Adipose tissue (tissue), 3 donors: ENCODE measurements around the gene COX7A2. TPM values are rescaled to one million over a fixed set of nuclear protein-coding genes. Genes with fewer than 3 reads are reported as not detected.

Experiments used
- H3K27ac ChIP-seq: one replicate; pipeline ENCODE4 v1.5.1; 2013; ENCODE audit warnings: low read depth, low read length
- WGBS, 3 donors: extraction: QIAGEN DNeasy Blood & Tissue Kit; methylation state at CpG; one replicate each; pipeline ENCODE4 v1.1.7; 2013; 5-methylcytosine and 5-hydroxymethylcytosine counted together
- polyA plus RNA-seq, 3 donors: library from polyadenylated mRNA; stranded (reverse); fragments of 200-250 nt; gene quantifications; one replicate each; pipeline ENCODE4 v1.2.3, GENCODE V29; 2013
- donor health status: healthy with polysubstance abuse.
- donor health status: Bipolar disorder and iron deficiency.
- donor health status: healthy.

The COX7A2 gene
- 100 to 1,000 TPM; 238 to 572 (median 462) TPM for polyA plus RNA-seq

DNA sequence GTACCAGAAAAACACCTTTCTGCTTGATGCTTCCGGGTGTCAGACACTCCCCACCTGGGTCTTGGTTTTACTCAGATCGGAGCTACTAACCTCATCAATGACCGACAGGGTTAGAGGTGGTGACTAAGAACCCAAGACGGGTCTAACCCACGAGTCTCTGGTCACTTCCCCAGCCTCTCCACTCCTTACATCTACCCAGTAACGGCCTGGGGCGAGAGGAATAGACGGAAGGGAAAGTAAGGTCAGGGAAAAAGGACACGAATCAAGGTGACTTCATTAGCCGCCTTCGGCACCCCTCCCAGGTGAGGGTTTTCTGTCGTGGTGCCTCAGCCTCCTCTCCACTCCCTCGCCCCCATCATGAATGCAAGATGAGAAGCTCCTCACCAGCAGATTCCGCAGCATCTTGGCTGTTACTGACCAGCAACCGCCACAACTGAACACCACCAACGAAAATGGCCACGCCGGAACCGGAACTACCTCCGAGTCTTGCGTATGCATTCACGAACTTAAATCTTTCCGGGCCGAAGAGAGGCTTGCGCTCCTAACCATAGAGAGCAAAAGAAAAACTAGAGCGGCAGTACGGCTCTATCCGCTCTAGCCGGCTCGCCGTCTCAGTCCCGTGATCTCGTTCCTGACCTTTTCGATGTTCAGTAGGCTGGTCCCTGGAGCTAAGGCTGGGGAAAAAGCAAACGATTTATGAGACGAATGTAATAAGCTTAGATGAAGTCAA, at the start of gene COX7A2:
Gene COX7A2 (minus strand): TSS at position 469 of the 730 bp plus-strand sequence. CDS start 67 bp downstream, at position 402.
- 0% methylated on average over 36 of the region's 36 CpGs for WGBS, 3 donors
- H3K27ac ChIP-seq, result peak within 1 kb of the TSS; percentile 36

GRCh38 chr6:75292555-75292954, 49.0 kb upstream of the COX7A2 start:
- 75 to 94% (median 89%) methylated on average over 2 of the region's 2 CpGs for WGBS, 3 donors
- no peak overlapping the region for H3K27ac ChIP-seq

- WGBS, 3 donors, result 48 to 91% (median 79%) methylated on average over 1 of the region's 1 CpG
Measured at GRCh38 chr6:75291744-75292143, 48.1 kb upstream of the COX7A2 start.

DNA sequence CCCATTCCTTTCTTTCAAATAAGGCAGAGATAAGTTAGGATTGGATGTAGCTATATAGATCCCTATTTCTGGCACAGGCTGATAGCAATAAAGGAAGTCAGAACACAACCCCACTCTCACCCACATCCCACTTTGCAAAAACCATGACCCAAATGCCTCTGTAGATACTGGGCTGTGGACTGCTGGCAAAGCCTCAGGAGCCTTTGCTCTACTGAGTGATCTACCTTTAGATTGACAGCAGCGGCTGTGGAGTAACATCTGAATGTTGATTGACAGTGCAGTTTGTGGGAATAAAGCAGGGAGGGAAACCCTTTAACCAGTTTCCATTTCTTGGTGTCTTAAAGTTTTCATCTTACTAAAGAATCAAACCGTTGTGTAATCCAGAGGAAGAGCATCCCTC, 47.7 kb upstream of the COX7A2 start:
- WGBS, 3 donors, result 48 to 65% (median 63%) methylated on average over 2 of the region's 2 CpGs
- no peak overlapping the region for H3K27ac ChIP-seq

More at GRCh38 chr6:75291744-75292143, 48.1 kb upstream of the COX7A2 start:
- H3K27ac ChIP-seq, result no peak overlapping the region

GRCh38 chr6:75290136-75290945, 46.7 kb upstream of the COX7A2 start:
- H3K27ac ChIP-seq, result no peak overlapping the region
- 51 to 75% (median 72%) methylated on average over 7 of the region's 7 CpGs for WGBS, 3 donors

GRCh38 chr6:75288023-75288422, 44.4 kb upstream of the COX7A2 start:
- 71 to 95% (median 92%) methylated on average over 1 of the region's 1 CpG for WGBS, 3 donors
- no peak overlapping the region for H3K27ac ChIP-seq

DNA sequence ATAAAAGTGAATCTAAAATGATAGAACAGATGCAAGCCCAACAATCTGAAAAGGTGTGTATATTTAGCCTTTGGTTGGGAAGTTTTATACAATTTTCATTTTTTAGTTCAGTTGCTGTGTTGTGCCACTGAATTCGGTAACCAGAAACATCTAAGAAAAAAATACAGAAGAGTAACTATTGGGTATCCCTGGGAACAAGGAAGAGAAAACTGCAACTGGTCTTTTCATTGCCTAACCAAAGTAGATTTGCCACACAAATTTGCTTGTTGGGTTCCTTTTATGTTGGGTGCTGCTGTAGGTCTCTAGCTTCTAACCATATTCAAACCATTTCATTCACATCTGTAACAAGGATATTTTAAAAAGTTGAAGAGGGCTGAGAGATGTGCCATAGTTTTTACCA, 43.8 kb upstream of the COX7A2 start:
- 61 to 87% (median 64%) methylated on average over 1 of the region's 1 CpG for WGBS, 3 donors
- H3K27ac ChIP-seq, result no peak overlapping the region

DNA sequence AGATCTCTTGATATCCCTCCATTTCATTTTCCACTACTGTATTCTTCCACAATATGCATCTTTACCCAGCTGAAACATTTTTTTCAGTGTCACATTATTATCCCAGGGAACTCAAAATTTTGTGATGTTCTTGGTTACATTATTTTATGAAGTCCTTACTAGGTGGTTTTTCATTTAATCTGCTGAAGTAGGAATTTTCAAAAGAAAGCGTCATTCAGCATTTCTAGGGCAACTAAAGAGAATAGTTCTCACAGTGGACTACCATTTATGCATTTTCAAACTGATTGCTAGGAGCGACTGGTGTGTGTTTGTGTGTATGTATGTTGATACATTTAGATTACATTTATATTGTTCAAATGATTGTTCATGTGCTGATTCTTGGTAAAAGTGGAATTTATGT, 43.4 kb upstream of the COX7A2 start:
- no peak overlapping the region for H3K27ac ChIP-seq
- WGBS, 3 donors, result 91 to 93% (median 92%) methylated on average over 2 of the region's 2 CpGs

GRCh38 chr6:75285283-75285639, 41.7 kb upstream of the COX7A2 start:
- H3K27ac ChIP-seq, result no peak overlapping the region
- WGBS, 3 donors, result 0 to 2% (median 2%) methylated on average over 6 of the region's 6 CpGs

DNA sequence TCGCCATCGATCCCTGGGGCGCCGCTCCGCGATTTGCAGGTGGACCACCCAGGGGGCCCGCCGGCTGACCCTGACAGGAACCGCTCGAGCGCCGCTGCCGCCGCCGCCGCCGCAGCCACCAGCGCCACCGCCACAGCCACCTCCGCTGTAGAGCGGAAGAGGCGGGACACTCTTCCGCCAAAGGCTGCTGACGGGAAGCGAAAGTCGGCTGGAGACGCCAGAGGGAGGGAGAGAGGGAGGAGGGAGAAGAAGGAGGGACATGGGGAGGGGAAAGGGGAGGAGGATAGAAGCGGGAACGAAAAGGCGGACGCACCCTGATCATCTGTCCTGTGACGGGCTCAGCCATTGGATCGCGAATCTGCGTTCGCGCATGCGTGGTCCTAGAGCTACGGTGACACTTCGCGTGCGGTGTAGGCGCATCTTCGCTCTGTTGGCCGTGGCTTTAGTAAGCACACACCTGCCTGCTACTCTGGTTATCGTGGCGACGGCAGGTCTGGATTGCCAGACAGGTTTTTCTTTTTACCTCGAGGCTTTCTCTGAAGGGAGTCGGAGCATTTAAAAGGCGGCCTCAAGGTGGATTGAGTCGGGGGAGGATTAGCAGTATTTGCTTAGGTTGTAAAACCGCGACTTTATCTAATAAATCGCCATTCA, 41.2 kb upstream of the COX7A2 start, which contains the start of gene TMEM30A:
Gene TMEM30A (minus strand): TSS at position 161 of the 651 bp plus-strand sequence. CDS start 154 bp downstream, at position 7.
- peak within 1 kb of the TSS; percentile 49 for H3K27ac ChIP-seq
- WGBS, 3 donors, result 0% methylated on average over 55 of the region's 55 CpGs

DNA sequence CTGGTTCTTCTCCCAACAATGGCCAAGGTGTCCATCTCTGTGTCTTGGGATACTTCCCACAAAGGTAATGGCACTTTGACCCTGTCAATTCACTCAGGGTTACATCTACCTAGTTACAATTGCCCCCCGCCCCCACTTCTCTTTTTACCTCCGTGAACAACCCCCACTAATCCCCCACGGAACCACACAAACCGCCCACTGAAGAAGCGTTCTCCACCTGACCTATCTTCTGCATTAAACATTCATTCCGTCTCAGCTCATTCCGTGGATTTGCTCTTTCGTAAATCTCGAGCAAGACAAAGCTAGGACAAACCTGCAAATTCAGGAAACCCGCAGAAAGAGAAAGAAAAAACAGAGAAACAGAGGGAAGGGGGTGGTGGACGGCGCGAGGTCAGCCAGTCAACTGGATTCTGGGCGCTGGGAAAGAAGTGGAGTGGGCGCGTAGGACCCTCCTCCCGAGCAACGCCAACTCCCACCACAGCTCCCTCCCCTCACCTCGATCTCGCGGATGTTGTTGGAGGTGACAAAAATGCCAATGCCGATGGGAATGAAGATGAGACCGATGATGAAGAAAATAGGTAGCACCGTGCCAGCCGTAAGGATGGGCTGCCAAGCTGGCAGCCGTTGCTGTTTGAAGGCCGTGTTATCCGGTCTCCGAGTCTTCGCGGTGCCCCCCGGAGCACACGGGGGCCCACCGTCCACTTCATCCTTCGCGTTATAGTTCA, 40.5 kb upstream of the COX7A2 start:
- 0% methylated on average over 34 to 36 of the region's 36 CpGs for WGBS, 3 donors

DNA sequence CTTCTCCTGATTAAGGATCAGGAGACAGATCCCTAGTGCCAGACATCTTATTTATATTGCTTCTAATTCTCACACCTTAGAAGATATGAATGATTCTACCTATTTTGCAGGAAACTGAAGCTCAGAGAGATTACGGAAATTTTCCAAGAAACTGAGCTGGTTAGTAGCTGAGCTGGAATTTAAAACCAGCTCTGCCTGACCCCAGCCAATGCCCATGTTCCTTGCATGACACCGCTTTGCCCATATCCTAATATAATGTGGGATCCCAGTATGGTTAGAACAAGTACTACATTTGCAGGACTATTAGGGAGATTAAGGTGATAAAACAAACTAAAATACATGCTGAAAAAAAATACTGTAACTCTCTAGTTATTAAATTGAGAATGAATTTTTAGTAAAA, 39.1 kb upstream of the COX7A2 start:
- 42 to 76% (median 68%) methylated on average over 2 of the region's 2 CpGs for WGBS, 3 donors
- no peak overlapping the region for H3K27ac ChIP-seq

More for the DNA sequence above, 40.5 kb upstream of the COX7A2 start:
- peak overlapping the region; percentile 49 for H3K27ac ChIP-seq

- no peak overlapping the region for H3K27ac ChIP-seq
Measured at GRCh38 chr6:75281653-75282052, 38.1 kb upstream of the COX7A2 start.

DNA sequence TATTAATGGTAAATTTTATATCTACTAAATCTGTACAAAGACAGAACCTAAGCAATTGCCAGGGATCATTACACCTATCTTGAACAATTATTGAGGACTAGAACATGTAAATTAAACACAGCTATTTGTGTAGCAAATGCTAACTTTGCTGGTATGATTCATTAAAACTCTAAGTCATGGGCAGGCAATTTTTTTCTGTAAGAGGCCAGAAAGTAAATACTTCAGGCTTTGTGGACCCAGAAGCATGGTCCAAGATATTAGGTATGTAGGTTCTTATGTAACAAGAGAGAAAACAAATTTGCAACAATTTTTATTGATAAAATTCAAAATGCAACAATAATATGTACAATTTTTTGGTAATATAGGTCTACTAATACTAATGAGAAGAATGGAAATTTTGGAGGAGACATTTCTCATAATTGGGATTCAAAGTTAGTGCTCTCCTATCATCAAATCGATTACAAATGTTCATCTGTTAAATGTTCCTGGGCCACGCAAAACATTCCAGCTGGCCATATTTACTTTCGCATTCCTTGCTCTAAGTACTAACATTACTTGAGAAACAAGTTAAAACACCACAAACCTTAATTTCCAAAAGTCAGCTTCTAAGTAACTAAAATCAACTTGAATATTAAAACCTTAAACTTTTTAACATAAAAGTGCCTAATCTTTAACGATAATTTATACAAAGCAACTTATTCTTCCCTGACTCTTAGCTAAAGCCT, 36.7 kb upstream of the COX7A2 start:
- no peak overlapping the region for H3K27ac ChIP-seq
- WGBS, 3 donors, result 35 to 89% (median 76%) methylated on average over 4 of the region's 4 CpGs

- H3K27ac ChIP-seq, result no peak overlapping the region
- WGBS, 3 donors, result 54 to 74% (median 69%) methylated on average over 2 of the region's 2 CpGs
Measured at GRCh38 chr6:75279418-75279817, 35.8 kb upstream of the COX7A2 start.

GRCh38 chr6:75278474-75279077, 35.0 kb upstream of the COX7A2 start:
- no peak overlapping the region for H3K27ac ChIP-seq
- 36 to 55% (median 45%) methylated on average over 4 of the region's 4 CpGs for WGBS, 3 donors

DNA sequence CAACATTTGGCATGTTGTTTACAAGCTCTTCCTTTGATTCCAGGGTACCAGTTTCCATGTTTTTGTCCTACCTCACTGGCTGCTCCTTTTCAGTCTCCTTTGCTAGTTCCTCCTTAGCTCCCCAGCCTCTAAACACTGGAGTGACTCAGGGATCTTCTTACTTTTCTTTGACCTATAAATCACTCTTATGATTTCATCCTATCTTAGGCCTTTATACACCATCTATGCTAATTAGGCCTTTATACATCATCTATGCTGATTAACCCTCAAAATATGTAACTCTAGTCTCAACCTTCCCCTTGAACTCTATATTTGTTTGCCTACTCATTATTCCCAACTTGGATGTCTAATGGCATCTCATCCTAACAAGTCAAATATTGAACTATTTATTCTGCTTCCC, 31.5 kb upstream of the COX7A2 start:
- no peak overlapping the region for H3K27ac ChIP-seq

DNA sequence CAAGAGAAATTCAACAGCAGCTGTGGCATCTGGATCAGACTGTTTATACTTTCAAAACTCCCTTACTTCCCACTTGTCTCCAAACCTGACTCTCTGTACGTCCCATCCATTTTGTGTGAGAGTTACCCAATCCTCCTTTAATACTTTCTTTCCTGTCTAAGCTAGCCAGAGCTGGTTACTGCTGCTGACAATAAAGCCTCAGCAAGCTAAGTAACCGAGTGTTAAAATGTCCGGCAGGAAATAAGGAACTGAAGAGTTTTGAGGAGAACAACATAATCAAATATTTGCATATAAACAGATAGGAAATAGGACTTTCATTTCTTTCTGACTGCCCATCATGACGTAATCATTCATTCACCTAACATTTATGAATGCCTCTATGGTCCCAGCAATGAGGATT, 29.4 kb upstream of the COX7A2 start:
- no peak overlapping the region for H3K27ac ChIP-seq
- WGBS, 3 donors, result 58 to 72% (median 64%) methylated on average over 4 of the region's 4 CpGs
